Smooth muscle cell (in vitro differentiated cells): Measurements from ENCODE around the gene BRIP1. TPM values are rescaled to one million over a fixed set of nuclear protein-coding genes. Genes with fewer than 3 reads are reported as not detected.

Source experiments
- DNase-seq: peaks from one replicate; lab custom pipeline; 2025; ENCODE audit not compliant: unreplicated experiment; lab: John Stamatoyannopoulos, UW
- H2AFZ ChIP-seq: fragments of 200-600 bp; sonication (generic); 2 replicates; pipeline ENCODE4 v1.6.0; 2016; ENCODE audit warnings: antibody characterized with exemption, low read depth, mild to moderate bottlenecking
- H3F3A ChIP-seq: fragments of 200-600 bp; sonication (generic); 2 replicates; pipeline ENCODE4 v1.6.0; 2017; ENCODE audit warnings: antibody characterized with exemption, low read depth
- H3K27ac ChIP-seq: fragments of 200-600 bp; sonication (generic); 2 replicates; pipeline ENCODE4 v1.5.1; 2016; ENCODE audit warnings: low read depth, mild to moderate bottlenecking
- H3K27me3 ChIP-seq: fragments of 200-600 bp; sonication (generic); 2 replicates; pipeline ENCODE4 v1.6.1; 2016; ENCODE audit warnings: low read depth, mild to moderate bottlenecking
- H3K36me3 ChIP-seq: fragments of 200-600 bp; sonication (generic); 2 replicates; pipeline ENCODE4 v1.5.1; 2016; ENCODE audit warnings: low read depth
- H3K4me1 ChIP-seq: fragments of 200-600 bp; sonication (generic); 2 replicates; pipeline ENCODE4 v1.5.1; 2016; ENCODE audit warnings: low read depth
- H3K4me2 ChIP-seq: fragments of 200-600 bp; sonication (generic); 2 replicates; pipeline ENCODE4 v1.6.0; 2016; ENCODE audit warnings: mild to moderate bottlenecking
- H3K4me3 ChIP-seq: fragments of 200-600 bp; sonication (generic); 2 replicates; pipeline ENCODE4 v1.5.1; 2016; ENCODE audit warnings: mild to moderate bottlenecking
- H3K79me2 ChIP-seq: fragments of 200-600 bp; sonication (generic); 2 replicates; pipeline ENCODE4 v1.6.0; 2016; ENCODE audit warnings: low read depth, mild to moderate bottlenecking
- H3K9ac ChIP-seq: fragments of 200-600 bp; sonication (generic); 2 replicates; pipeline ENCODE4 v1.6.0; 2016; ENCODE audit warnings: low read depth
- H3K9me3 ChIP-seq: fragments of 200-600 bp; sonication (generic); replicated peaks from 2 replicates; pipeline ENCODE4 v1.5.1; 2016; ENCODE audit warnings: low read depth
- H4K20me1 ChIP-seq: fragments of 200-600 bp; sonication (generic); 2 replicates; pipeline ENCODE4 v1.6.0; 2016; ENCODE audit warnings: low read depth
- CTCF ChIP-seq: fragments of 200-600 bp; sonication (generic); IDR thresholded peaks from 2 replicates; pipeline ENCODE4 v1.5.1; 2017; ENCODE audit warnings: borderline replicate concordance, mild to moderate bottlenecking, antibody characterized with exemption; ENCODE audit not compliant: insufficient read depth, poor library complexity, severe bottlenecking
- WGBS: methylation state at CpG from one replicate; pipeline ENCODE4 v1.1.7; 2016; ENCODE audit warnings: low lambda C conversion rate; 5-methylcytosine and 5-hydroxymethylcytosine counted together
- polyA plus RNA-seq: library from polyadenylated mRNA; unstranded; fragments of >200 nt; fragmentation: Nextera tagmentation; extraction: Ambion mirVana; gene quantifications from 2 replicates; pipeline ENCODE4 v1.2.1, GENCODE V29; 2016
- total RNA-seq: library from RNA; depleted of rRNA; stranded (reverse); fragments of >200 nt; gene quantifications from 2 replicates; pipeline ENCODE4 v1.2.3, GENCODE V29; 2014

The BRIP1 gene
- total and polyA plus RNA-seq, 2 experiments from 2014 or later: 0.71 to 9.1 TPM

- no peak for TF ChIP-seq CTCF
Observed at GRCh38 chr17:61659437-61659836, 203.9 kb downstream of the BRIP1 start.

GRCh38 chr17:61658183-61658582 lies 205.1 kb downstream of the BRIP1 start:
- Histone ChIP-seq H3K36me3 (no peaks in the 10 kb centered on the region), H3K4me1 (no peaks in the 10 kb centered on the region), H3K4me2 (no peak overlapping the region), H3K9me3 (no peaks in the 10 kb centered on the region), H3F3A (no peaks in the 10 kb centered on the region), H3K4me3 (no peak overlapping the region), H3K9ac (no peak overlapping the region), H3K27ac (no peak overlapping the region), H3K27me3 (no peaks in the 10 kb centered on the region), H4K20me1 (no peaks in the 10 kb centered on the region), H3K79me2 (no peaks in the 10 kb centered on the region), H2AFZ (no peak overlapping the region)
- TF ChIP-seq CTCF: no peak
- 96% methylated on average over 2 of the region's 2 CpGs for WGBS
- no peak for DNase-seq

More at GRCh38 chr17:61659437-61659836, 203.9 kb downstream of the BRIP1 start:
- 98% methylated on average over 2 of the region's 2 CpGs for whole genome bisulfite sequencing
- no peaks in the 10 kb centered on the region for H4K20me1 ChIP-seq
- no peaks in the 10 kb centered on the region for H3K9me3 ChIP-seq
- no peaks in the 10 kb centered on the region for H3K27me3 ChIP-seq
- H3K79me2 ChIP-seq: no peaks in the 10 kb centered on the region
- no peak overlapping the region for H3K4me3 ChIP-seq
- H3K36me3 ChIP-seq: no peaks in the 10 kb centered on the region
- no peak overlapping the region for H3K4me2 ChIP-seq
- H2AFZ ChIP-seq: no peak overlapping the region
- H3F3A ChIP-seq: no peaks in the 10 kb centered on the region
- H3K27ac ChIP-seq: no peak overlapping the region
- no peak overlapping the region for H3K9ac ChIP-seq
- H3K4me1 ChIP-seq: no peaks in the 10 kb centered on the region
- no peak for DNase-seq

GRCh38 chr17:61657338-61657737 lies 206.0 kb downstream of the BRIP1 start:
- no peak for TF ChIP-seq CTCF
- no peaks in the 10 kb centered on the region for H3K79me2 ChIP-seq
- H3K4me1 ChIP-seq: no peaks in the 10 kb centered on the region
- no peak overlapping the region for H3K27ac ChIP-seq
- H3F3A ChIP-seq: no peaks in the 10 kb centered on the region
- H4K20me1 ChIP-seq: no peaks in the 10 kb centered on the region
- H3K9ac ChIP-seq: no peak overlapping the region
- H3K4me2 ChIP-seq: no peak overlapping the region
- no peaks in the 10 kb centered on the region for H3K27me3 ChIP-seq
- H2AFZ ChIP-seq: no peak overlapping the region
- no peaks in the 10 kb centered on the region for H3K36me3 ChIP-seq
- no peak for DNase-seq
- no peak overlapping the region for H3K4me3 ChIP-seq
- no peaks in the 10 kb centered on the region for H3K9me3 ChIP-seq

GRCh38 chr17:61656721-61657217 lies 206.6 kb downstream of the BRIP1 start:
- H3K4me1 ChIP-seq: no peaks in the 10 kb centered on the region
- no peak for TF ChIP-seq CTCF
- H3K36me3 ChIP-seq: no peaks in the 10 kb centered on the region
- no peaks in the 10 kb centered on the region for H4K20me1 ChIP-seq
- no peak overlapping the region for H3K4me2 ChIP-seq
- WGBS: 69% methylated on average over 1 of the region's 1 CpG
- H3K9me3 ChIP-seq: no peaks in the 10 kb centered on the region
- no peaks in the 10 kb centered on the region for H3K79me2 ChIP-seq
- no peak overlapping the region for H3K4me3 ChIP-seq
- no peak overlapping the region for H3K27ac ChIP-seq
- H3F3A ChIP-seq: no peaks in the 10 kb centered on the region
- DNase-seq: no peak
- H2AFZ ChIP-seq: no peak overlapping the region
- no peak overlapping the region for H3K9ac ChIP-seq
- H3K27me3 ChIP-seq: no peaks in the 10 kb centered on the region
